Fibroblast of mammary gland (primary cell): ENCODE data around the gene EDEM3.
A peak's percentile ranks its signal among the peaks of the same experiment; 100 is the strongest.

Experiments
- DNase-seq: peaks from one replicate; pipeline ENCODE4 v3.0.0-alpha.2; 2010; ENCODE audit warnings: low read depth
- H3K4me3 ChIP-seq: 2 replicates; pipeline ENCODE4 v1.5.1; 2011; ENCODE audit warnings: low read depth, mild to moderate bottlenecking, low read length, moderate library complexity; ENCODE audit not compliant: control insufficient read depth
- TF ChIP-seq, protein P1 (sequence below): conservative IDR thresholded peaks from 2 replicates; pipeline ENCODE4 v1.5.1; 2011; ENCODE audit warnings: low read depth, low read length, inconsistent platforms; ENCODE audit not compliant: control insufficient read depth, insufficient read depth

EDEM3 gene

DNA sequence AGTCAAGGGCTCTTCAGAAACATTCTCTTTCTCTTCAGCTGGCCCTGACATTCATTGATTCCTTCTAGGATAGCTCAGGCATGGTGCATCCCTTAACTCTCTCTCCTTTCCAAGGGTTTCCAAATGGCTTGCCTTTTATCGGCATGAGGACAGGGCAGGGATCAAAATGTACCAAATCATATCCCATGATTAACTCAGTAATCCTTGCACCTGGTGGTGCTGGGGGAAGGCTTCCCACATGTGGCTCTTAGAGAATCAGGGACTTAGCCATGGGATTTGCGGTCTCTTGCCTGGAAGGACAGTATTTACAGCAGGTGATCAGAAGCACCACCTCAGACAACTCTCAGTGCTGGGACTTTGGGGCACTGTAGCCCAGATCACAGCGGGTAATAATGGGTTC lies 46.2 kb upstream of the EDEM3 start:
- DNase-seq: no peak
- TF ChIP-seq, protein P1, sequence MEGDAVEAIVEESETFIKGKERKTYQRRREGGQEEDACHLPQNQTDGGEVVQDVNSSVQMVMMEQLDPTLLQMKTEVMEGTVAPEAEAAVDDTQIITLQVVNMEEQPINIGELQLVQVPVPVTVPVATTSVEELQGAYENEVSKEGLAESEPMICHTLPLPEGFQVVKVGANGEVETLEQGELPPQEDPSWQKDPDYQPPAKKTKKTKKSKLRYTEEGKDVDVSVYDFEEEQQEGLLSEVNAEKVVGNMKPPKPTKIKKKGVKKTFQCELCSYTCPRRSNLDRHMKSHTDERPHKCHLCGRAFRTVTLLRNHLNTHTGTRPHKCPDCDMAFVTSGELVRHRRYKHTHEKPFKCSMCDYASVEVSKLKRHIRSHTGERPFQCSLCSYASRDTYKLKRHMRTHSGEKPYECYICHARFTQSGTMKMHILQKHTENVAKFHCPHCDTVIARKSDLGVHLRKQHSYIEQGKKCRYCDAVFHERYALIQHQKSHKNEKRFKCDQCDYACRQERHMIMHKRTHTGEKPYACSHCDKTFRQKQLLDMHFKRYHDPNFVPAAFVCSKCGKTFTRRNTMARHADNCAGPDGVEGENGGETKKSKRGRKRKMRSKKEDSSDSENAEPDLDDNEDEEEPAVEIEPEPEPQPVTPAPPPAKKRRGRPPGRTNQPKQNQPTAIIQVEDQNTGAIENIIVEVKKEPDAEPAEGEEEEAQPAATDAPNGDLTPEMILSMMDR: no peak
- H3K4me3 ChIP-seq: no peak overlapping the region

DNA sequence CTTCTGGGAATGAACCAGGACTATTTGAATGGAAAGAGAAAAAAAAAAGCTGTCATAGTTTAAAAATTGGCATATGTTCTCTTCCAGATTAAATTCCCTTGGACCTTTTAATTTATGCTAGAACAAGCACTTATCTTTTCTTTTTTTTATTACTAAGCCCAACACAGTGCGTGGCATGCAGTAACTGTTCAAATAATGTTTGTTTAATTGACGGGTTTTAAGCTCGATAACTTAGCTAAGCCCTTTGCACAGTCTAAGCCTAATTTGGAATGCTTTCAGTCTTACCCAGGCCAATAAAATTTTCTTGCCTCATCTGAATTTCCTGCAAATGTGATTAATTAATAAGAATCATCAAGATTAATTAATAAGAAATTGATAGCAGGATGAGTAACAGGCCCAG lies 39.3 kb upstream of the EDEM3 start:
- no peak overlapping the region for H3K4me3 ChIP-seq
- DNase-seq: no peak
- TF ChIP-seq, protein P1: no peak

DNA sequence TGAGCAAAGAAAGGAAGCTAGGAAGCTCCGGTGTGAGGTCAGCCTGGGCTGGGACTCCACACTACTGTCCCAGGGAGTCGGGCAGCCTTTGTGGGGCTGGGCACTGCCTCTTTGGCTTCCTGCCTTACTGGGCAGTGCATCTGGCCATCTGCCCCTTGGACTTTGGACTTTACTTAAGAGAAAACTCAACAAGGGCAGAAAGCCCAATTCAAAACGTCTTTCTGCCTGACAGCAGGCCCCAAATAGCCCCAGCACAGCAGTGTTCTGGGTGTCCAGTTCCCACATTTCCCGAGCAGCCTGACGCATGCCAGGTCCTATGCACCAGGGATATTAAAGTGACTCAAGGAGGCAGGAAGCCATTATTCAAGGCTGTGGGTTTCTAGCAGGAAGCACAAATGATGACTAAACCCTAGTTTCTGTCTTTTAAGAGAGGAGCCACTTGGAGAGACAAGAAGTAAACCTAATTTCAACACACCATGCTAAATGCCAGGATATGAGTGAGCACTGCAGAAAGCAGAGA lies 37.9 kb upstream of the EDEM3 start:
- TF ChIP-seq, protein P1: no peak
- H3K4me3 ChIP-seq: no peak overlapping the region
- DNase-seq: peak; percentile 100

DNA sequence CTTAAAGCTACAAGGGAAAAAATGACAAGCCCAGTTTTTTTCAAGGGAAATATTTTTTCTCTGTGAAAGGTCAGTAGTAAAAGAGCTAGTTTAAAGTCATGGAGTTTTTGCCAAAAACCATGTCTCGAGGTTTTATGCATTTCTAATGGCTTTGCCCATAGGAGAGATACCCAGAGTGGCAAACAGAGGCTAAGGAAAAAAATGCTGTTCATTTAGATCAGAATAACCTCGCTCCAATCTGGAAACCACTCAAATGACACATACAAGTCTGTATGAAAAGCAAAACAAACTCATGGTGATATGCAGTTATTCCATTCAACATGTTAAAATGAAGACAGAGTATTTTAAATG lies 36.9 kb upstream of the EDEM3 start:
- no peak overlapping the region for H3K4me3 ChIP-seq
- DNase-seq: peak; percentile 76
- TF ChIP-seq, protein P1: no peak

DNA sequence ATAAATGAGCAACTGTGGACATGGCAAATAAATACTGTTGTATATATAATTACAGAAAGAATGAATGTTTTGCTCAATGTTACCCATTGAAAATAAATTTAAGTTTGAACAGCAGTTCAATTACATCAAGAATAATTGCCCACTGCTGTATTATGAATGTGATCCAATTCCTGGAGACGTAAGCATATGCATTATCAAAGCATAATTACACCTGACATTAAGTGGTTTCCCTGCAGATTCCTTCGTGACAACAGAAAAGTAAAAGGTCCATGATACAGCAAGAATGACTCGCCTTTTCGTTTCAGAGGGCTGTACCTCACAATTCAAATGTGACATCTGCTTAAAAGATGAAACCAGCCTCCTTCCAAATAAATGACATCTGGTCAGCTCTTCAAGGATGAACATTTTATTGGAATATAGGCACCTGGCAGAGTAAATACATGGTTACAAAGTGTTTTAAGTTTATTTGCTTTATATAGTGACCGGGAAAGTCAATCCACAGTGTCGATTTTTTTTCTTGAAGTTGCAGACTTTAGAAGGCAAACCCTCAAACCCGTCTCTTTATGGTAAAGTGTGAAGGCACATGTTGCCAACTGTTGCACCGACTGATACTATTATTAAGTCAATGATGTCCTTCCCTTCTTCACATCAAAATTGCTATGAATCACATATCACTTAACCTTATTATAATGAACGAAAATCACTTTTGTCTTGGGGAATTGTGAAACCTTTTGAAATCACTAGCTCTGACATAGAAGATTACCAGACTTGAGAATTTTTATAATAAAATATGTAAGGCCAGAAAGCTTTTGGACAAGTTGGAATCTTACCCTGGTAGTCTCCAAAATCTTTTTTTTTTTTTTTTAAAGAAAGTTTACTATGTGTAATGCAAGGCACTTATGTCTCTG lies 36.2 kb upstream of the EDEM3 start:
- TF ChIP-seq, protein P1: no peak
- H3K4me3 ChIP-seq: no peak overlapping the region
- peak; percentile 46 for DNase-seq

DNA sequence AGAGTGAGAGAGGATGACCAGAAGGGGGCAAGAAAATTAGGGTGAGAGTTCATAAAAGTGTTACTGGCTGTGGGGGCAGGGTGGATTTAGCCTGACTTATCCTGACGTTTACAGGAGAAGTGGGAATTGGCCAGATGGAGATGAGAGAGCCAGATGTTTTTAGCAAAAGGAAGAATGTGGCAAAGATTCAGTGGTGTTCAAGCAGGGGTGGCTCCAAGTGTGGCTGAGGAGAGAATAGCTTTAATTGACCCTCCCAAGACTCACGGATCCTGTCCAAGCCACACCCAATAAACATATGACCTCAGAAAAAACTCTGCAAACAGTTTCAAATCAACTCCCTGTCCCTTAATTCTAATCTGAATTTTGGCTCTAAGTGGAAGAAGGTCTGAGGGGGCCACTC lies 35.2 kb upstream of the EDEM3 start:
- no peak overlapping the region for H3K4me3 ChIP-seq
- TF ChIP-seq, protein P1: peak; percentile 1
- DNase-seq: peak; percentile 86

DNA sequence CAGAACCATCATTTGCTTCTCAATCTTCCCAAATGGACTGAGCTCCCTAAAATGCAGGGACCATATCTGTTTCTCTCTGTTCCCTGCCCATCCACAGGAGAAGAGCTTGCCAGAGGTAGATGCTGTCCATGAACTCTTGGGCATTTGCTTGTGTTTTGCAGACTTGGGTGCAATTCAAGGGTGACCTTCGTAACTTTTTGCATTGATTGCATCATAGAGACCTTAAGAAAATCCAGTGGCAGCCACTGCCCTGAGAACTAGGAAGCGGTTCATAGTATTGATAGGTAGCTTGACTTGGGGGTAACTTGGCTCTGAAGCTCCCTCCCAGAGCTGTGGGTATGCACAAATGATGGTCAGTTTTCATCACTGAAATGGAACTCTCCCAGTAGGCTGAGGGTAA lies 34.3 kb upstream of the EDEM3 start:
- no peak for DNase-seq
- H3K4me3 ChIP-seq: no peak overlapping the region
- TF ChIP-seq, protein P1: no peak
